Rectal smooth muscle tissue (tissue), 1 donor: Measurements from ENCODE around the gene GFPT2.

Source experiments
- H3K27ac ChIP-seq: one replicate; pipeline ENCODE4 v1.7.0; 2013; ENCODE audit warnings: low read depth, low read length, inconsistent platforms
- H3K27me3 ChIP-seq: one replicate; pipeline ENCODE4 v1.7.0; 2013; ENCODE audit warnings: low read length; ENCODE audit not compliant: control insufficient read depth, insufficient read depth
- H3K36me3 ChIP-seq: one replicate; pipeline ENCODE4 v1.7.0; 2013; ENCODE audit warnings: low read length; ENCODE audit not compliant: control insufficient read depth, insufficient read depth
- H3K4me1 ChIP-seq: one replicate; pipeline ENCODE4 v1.7.0; 2013; ENCODE audit warnings: low read length; ENCODE audit not compliant: control insufficient read depth, insufficient read depth
- H3K4me3 ChIP-seq: one replicate; pipeline ENCODE4 v1.7.0; 2013; ENCODE audit warnings: low read length
- H3K9ac ChIP-seq: one replicate; pipeline ENCODE4 v1.7.0; 2013; ENCODE audit warnings: low read length

The GFPT2 gene

GRCh38 chr5:180323941-180324600, 29.1 kb downstream of the GFPT2 start:
- H3K9ac ChIP-seq, result no peak overlapping the region
- no peaks in the 10 kb centered on the region for H3K27me3 ChIP-seq
- no peaks in the 10 kb centered on the region for H3K36me3 ChIP-seq
- no peaks in the 10 kb centered on the region for H3K4me1 ChIP-seq
- H3K4me3 ChIP-seq, result no peak overlapping the region
- no peak overlapping the region for H3K27ac ChIP-seq

- no peaks in the 10 kb centered on the region for H3K4me1 ChIP-seq
- H3K27me3 ChIP-seq, result no peaks in the 10 kb centered on the region
- H3K9ac ChIP-seq, result no peak overlapping the region
- H3K4me3 ChIP-seq, result no peak overlapping the region
- no peaks in the 10 kb centered on the region for H3K36me3 ChIP-seq
- no peak overlapping the region for H3K27ac ChIP-seq
These were observed 30.0 kb downstream of the GFPT2 start for GRCh38 chr5:180323160-180323559.

GRCh38 chr5:180318456-180319089, 34.6 kb downstream of the GFPT2 start:
- no peak overlapping the region for H3K27ac ChIP-seq
- no peaks in the 10 kb centered on the region for H3K36me3 ChIP-seq
- H3K27me3 ChIP-seq, result no peaks in the 10 kb centered on the region

GRCh38 chr5:180316586-180316985, 36.5 kb downstream of the GFPT2 start:
- Histone ChIP-seq H3K4me3 (no peak overlapping the region), H3K4me1 (no peaks in the 10 kb centered on the region), H3K27ac (no peak overlapping the region), H3K36me3 (no peaks in the 10 kb centered on the region), H3K27me3 (no peaks in the 10 kb centered on the region), H3K9ac (no peak overlapping the region)

More at GRCh38 chr5:180318456-180319089, 34.6 kb downstream of the GFPT2 start:
- H3K4me3 ChIP-seq, result no peak overlapping the region
- no peak overlapping the region for H3K9ac ChIP-seq
- no peaks in the 10 kb centered on the region for H3K4me1 ChIP-seq

GRCh38 chr5:180315762-180316212, 37.3 kb downstream of the GFPT2 start:
- Histone ChIP-seq H3K27me3 (no peaks in the 10 kb centered on the region), H3K36me3 (no peaks in the 10 kb centered on the region), H3K4me1 (no peaks in the 10 kb centered on the region), H3K9ac (no peak overlapping the region), H3K27ac (no peak overlapping the region), H3K4me3 (no peak overlapping the region)

GRCh38 chr5:180313677-180314505, 39.2 kb downstream of the GFPT2 start:
- no peaks in the 10 kb centered on the region for H3K4me1 ChIP-seq
- no peak overlapping the region for H3K9ac ChIP-seq
- H3K36me3 ChIP-seq, result no peaks in the 10 kb centered on the region
- H3K27ac ChIP-seq, result peak overlapping the region; percentile 45
- peak overlapping the region; percentile 61 for H3K4me3 ChIP-seq
- H3K27me3 ChIP-seq, result no peaks in the 10 kb centered on the region

GRCh38 chr5:180311216-180311615, 41.9 kb downstream of the GFPT2 start:
- H3K9ac ChIP-seq, result no peak overlapping the region
- H3K36me3 ChIP-seq, result no peaks in the 10 kb centered on the region
- H3K27me3 ChIP-seq, result no peaks in the 10 kb centered on the region
- no peak overlapping the region for H3K27ac ChIP-seq
- no peak overlapping the region for H3K4me3 ChIP-seq
- H3K4me1 ChIP-seq, result no peaks in the 10 kb centered on the region

- Histone ChIP-seq H3K4me1 (no peaks in the 10 kb centered on the region), H3K27me3 (no peaks in the 10 kb centered on the region), H3K4me3 (no peak overlapping the region), H3K36me3 (no peaks in the 10 kb centered on the region), H3K27ac (no peak overlapping the region), H3K9ac (no peak overlapping the region)
These were observed 46.3 kb downstream of the GFPT2 start for GRCh38 chr5:180306796-180307195.

GRCh38 chr5:180305481-180305880, 47.7 kb downstream of the GFPT2 start:
- no peaks in the 10 kb centered on the region for H3K27me3 ChIP-seq

GRCh38 chr5:180304431-180305375, 48.4 kb downstream of the GFPT2 start:
- Histone ChIP-seq H3K36me3 (no peaks in the 10 kb centered on the region), H3K27me3 (no peaks in the 10 kb centered on the region), H3K9ac (no peak overlapping the region), H3K4me1 (no peaks in the 10 kb centered on the region), H3K27ac (no peak overlapping the region), H3K4me3 (no peak overlapping the region)

More at GRCh38 chr5:180305481-180305880, 47.7 kb downstream of the GFPT2 start:
- Histone ChIP-seq H3K27ac (no peak overlapping the region), H3K4me3 (no peak overlapping the region), H3K9ac (no peak overlapping the region), H3K4me1 (no peaks in the 10 kb centered on the region), H3K36me3 (no peaks in the 10 kb centered on the region)

GRCh38 chr5:180304016-180304292, 49.2 kb downstream of the GFPT2 start:
- H3K27ac ChIP-seq, result no peak overlapping the region
- H3K9ac ChIP-seq, result no peak overlapping the region
- no peak overlapping the region for H3K4me3 ChIP-seq
- no peaks in the 10 kb centered on the region for H3K27me3 ChIP-seq
- H3K36me3 ChIP-seq, result no peaks in the 10 kb centered on the region
- H3K4me1 ChIP-seq, result no peaks in the 10 kb centered on the region
